GM12878 (cell line): Measurements from ENCODE around the gene SPRED2. TPM values are rescaled to one million over a fixed set of nuclear protein-coding genes. Genes with fewer than 3 reads are reported as not detected.

ENCODE experiments used
- ATAC-seq: fragments of 200-7000 bp; cut with Tn5 transposase; 3 replicates; pipeline ENCODE4 v1.9.1; 2020; ENCODE audit warnings: mild to moderate bottlenecking, moderate library complexity
- BruUV-seq: library from RNA; stranded (reverse); fragments of 400-500 nt; replicated peaks from 2 replicates; lab custom pipeline; 2021; lab: Mats Ljungman, UMichigan
- CTCF ChIA-PET: fragments of 300-600 bp; sonication (Branson Sonifier 250); formaldehyde crosslinking; extraction: SDS; loops from one replicate; lab custom pipeline; 2021; ENCODE audit warnings: inconsistent platforms; lab: Yijun Ruan, JAX
- POLR2A ChIA-PET: fragments of 350-600 bp; formaldehyde crosslinking; extraction: SDS; loops from one replicate; lab custom pipeline; 2021; ENCODE audit warnings: inconsistent platforms; lab: Charles Lee
- RAD21 ChIA-PET: fragments of 300-600 bp; sonication (Branson Sonifier 250); formaldehyde crosslinking; loops from one replicate; lab custom pipeline; 2023; ENCODE audit warnings: antibody characterized with exemption; ENCODE audit not compliant: unreplicated experiment; lab: Charles Lee
- SMC1A ChIA-PET: fragments of 300-600 bp; sonication (Branson Sonifier 250); formaldehyde crosslinking; loops from one replicate; lab custom pipeline; 2023; ENCODE audit not compliant: unreplicated experiment, uncharacterized antibody; lab: Charles Lee
- DNase-seq: peaks from one replicate; pipeline ENCODE4 v3.0.0-alpha.2; 2011; ENCODE audit warnings: low read depth, low spot score
- FAIRE-seq: peaks from 3 replicates; lab custom pipeline; 2011; peaks lifted over from hg19 to GRCh38; lab: Jason Lieb, UNC
- H2AFZ ChIP-seq: 2 replicates; pipeline ENCODE4 v1.6.0; 2011; ENCODE audit warnings: low read depth, low read length, control low read depth; ENCODE audit not compliant: control insufficient read depth
- H3K27ac ChIP-seq: 2 replicates; pipeline ENCODE4 v1.5.1; 2011; ENCODE audit warnings: control low read depth; ENCODE audit not compliant: control insufficient read depth, insufficient read depth
- H3K27me3 ChIP-seq, 2 experiments: replicated peaks in 1 of 2; 2 replicates each; pipeline versions ENCODE4 v1.6.0 to v1.6.1; 2011; ENCODE audit warnings: low read length in 1 of 2; ENCODE audit not compliant: control insufficient read depth in 2 of 2, insufficient read depth in 2 of 2
- H3K36me3 ChIP-seq, 2 experiments: 2 replicates each; pipeline ENCODE4 v1.5.1; 2011; ENCODE audit warnings: low read length in 1 of 2; ENCODE audit not compliant: control insufficient read depth in 2 of 2, insufficient read depth in 2 of 2
- H3K4me1 ChIP-seq: 2 replicates; pipeline ENCODE4 v1.6.1; 2011; ENCODE audit warnings: mild to moderate bottlenecking, low read length, moderate library complexity, mixed read lengths; ENCODE audit not compliant: control insufficient read depth, insufficient read depth
- H3K4me2 ChIP-seq: 2 replicates; pipeline ENCODE4 v1.6.0; 2011; ENCODE audit warnings: control low read depth; ENCODE audit not compliant: control insufficient read depth, insufficient read depth
- H3K4me3 ChIP-seq: fragments of 200-600 bp; sonication (generic); 2 replicates; pipeline ENCODE4 v1.5.1; 2016
- H3K79me2 ChIP-seq: 2 replicates; pipeline ENCODE4 v1.6.0; 2011; ENCODE audit warnings: low read length; ENCODE audit not compliant: control insufficient read depth, insufficient read depth
- H3K9ac ChIP-seq: 2 replicates; pipeline ENCODE4 v1.8.0; 2011; ENCODE audit warnings: low read length, control low read depth, mixed read lengths; ENCODE audit not compliant: control insufficient read depth, insufficient read depth
- H3K9me3 ChIP-seq: replicated peaks from 3 replicates; pipeline ENCODE4 v1.5.1; 2011; ENCODE audit warnings: mild to moderate bottlenecking, low read length; ENCODE audit not compliant: control insufficient read depth, insufficient read depth
- H4K20me1 ChIP-seq: 2 replicates; pipeline ENCODE4 v1.6.0; 2011; ENCODE audit not compliant: control insufficient read depth, insufficient read depth
- ATF3 ChIP-seq: IDR thresholded peaks from 2 replicates; pipeline ENCODE4 v1.6.1; 2011; ENCODE audit warnings: low read depth, mild to moderate bottlenecking, low read length, moderate library complexity, borderline replicate concordance; ENCODE audit errors: extremely low read depth
- CEBPZ ChIP-seq: fragments of 150-350 bp; IDR thresholded peaks from 2 replicates; pipeline ENCODE4 v1.6.1; 2016; ENCODE audit warnings: low read depth, low read length
- CHD4 ChIP-seq: fragments of 200-600 bp; sonication (generic); IDR thresholded peaks from 2 replicates; pipeline ENCODE4 v1.6.1; 2016; ENCODE audit warnings: mild to moderate bottlenecking
- CREB1 ChIP-seq: IDR thresholded peaks from 2 replicates; pipeline ENCODE4 v1.6.1; 2012; ENCODE audit warnings: low read depth, mild to moderate bottlenecking, inconsistent platforms
- EED ChIP-seq: sonication (generic); IDR thresholded peaks from 2 replicates; pipeline ENCODE4 v1.6.1; 2016; ENCODE audit warnings: antibody characterized with exemption, low read depth
- ESRRA ChIP-seq: IDR thresholded peaks from 2 replicates; pipeline ENCODE4 v1.6.1; 2012; ENCODE audit warnings: mild to moderate bottlenecking, low read length, improper control_type of control experiment
- ETV6 ChIP-seq, 2 experiments: fragments of 450-650 bp in 1 of 2; IDR thresholded peaks in 1 of 2; conservative IDR thresholded peaks in 1 of 2; 2 replicates each; pipeline ENCODE4 v1.6.1; 2014; ENCODE audit warnings: antibody characterized with exemption in 1 of 2, borderline replicate concordance in 1 of 2, low read depth in 1 of 2, mild to moderate bottlenecking in 1 of 2, moderate library complexity in 1 of 2
- GABPA ChIP-seq: IDR thresholded peaks from 2 replicates; pipeline ENCODE4 v1.6.1; 2014; ENCODE audit warnings: antibody characterized with exemption, low read depth, mild to moderate bottlenecking, inconsistent platforms
- MEF2B ChIP-seq: fragments of 450-650 bp; IDR thresholded peaks from 2 replicates; pipeline ENCODE4 v1.6.1; 2018; ENCODE audit warnings: mild to moderate bottlenecking, moderate library complexity; ENCODE audit not compliant: partially characterized antibody, poor library complexity, severe bottlenecking
- MTA2 ChIP-seq: fragments of 450-650 bp; IDR thresholded peaks from 2 replicates; pipeline ENCODE4 v1.6.1; 2016; ENCODE audit warnings: low read depth, mild to moderate bottlenecking, moderate library complexity
- MYC ChIP-seq: IDR thresholded peaks from 2 replicates; pipeline ENCODE4 v1.6.1; 2011; ENCODE audit warnings: mild to moderate bottlenecking, low read length, moderate library complexity, inconsistent platforms; ENCODE audit not compliant: insufficient read depth, insufficient replicate concordance, insufficient read length, severe bottlenecking
- NR2C1 ChIP-seq: fragments of 450-650 bp; IDR thresholded peaks from 2 replicates; pipeline ENCODE4 v1.6.1; 2017; ENCODE audit warnings: antibody characterized with exemption, mild to moderate bottlenecking, moderate library complexity
- POLR2AphosphoS5 ChIP-seq: IDR thresholded peaks from 2 replicates; pipeline ENCODE4 v1.6.1; 2011; ENCODE audit warnings: mild to moderate bottlenecking, low read length, inconsistent platforms
- RAD21 ChIP-seq: IDR thresholded peaks from 2 replicates; pipeline ENCODE4 v1.6.1; 2011; ENCODE audit warnings: mild to moderate bottlenecking, low read depth, low read length, moderate library complexity; ENCODE audit not compliant: insufficient read depth
- RELB ChIP-seq: fragments of 450-650 bp; IDR thresholded peaks from 2 replicates; pipeline ENCODE4 v1.6.1; 2017; ENCODE audit warnings: low read depth, mild to moderate bottlenecking, moderate library complexity
- RUNX3 ChIP-seq: IDR thresholded peaks from 2 replicates; pipeline ENCODE4 v1.6.1; 2012; ENCODE audit warnings: low read length, inconsistent platforms
- SREBF2 ChIP-seq: IDR thresholded peaks from 2 replicates; pipeline ENCODE4 v1.6.1; 2012; ENCODE audit warnings: mild to moderate bottlenecking, low read length
- YBX1 ChIP-seq: fragments of 450-650 bp; IDR thresholded peaks from 2 replicates; pipeline ENCODE4 v1.6.1; 2016; ENCODE audit warnings: antibody characterized with exemption
- WGBS: methylation state at CpG from one replicate; pipeline ENCODE4 v1.1.6; 2016; ENCODE audit warnings: low lambda C conversion rate; ENCODE audit not compliant: insufficient replicate concordance, insufficient coverage; ENCODE audit errors: missing lambda C conversion rate; 5-methylcytosine and 5-hydroxymethylcytosine counted together
- in situ Hi-C: fragments of 300-500 bp; cut with MboI; formaldehyde crosslinking; loops from 9 replicates; pipeline ENCODE4 v1.14.3; 2018; ENCODE audit warnings: mixed read lengths
- intact Hi-C: fragments of 100-400 bp; cut with micrococcal nuclease; formaldehyde crosslinking; loops from one replicate; pipeline ENCODE4 v1.14.2; 2022; ENCODE audit not compliant: unreplicated experiment
- polyA plus RNA-seq, 11 experiments: library from polyadenylated mRNA; depleted of rRNA in 4 of 11; unstranded in 6 of 11; stranded (reverse) in 5 of 11; fragments of >200 nt; fragmentation: Nextera tagmentation in 4 of 11; fragmentation: Illumina TruSeq in 1 of 11; extraction: Ambion mirVana in 4 of 11; extraction: Trizol in 1 of 11; gene quantifications; 1 replicate in 1 of 11; 2 replicates in 10 of 11; pipeline versions ENCODE4 v1.2.1 to v1.2.3, GENCODE V29; 2011 to 2016; ENCODE audit warnings: inconsistent platforms in 2 of 11, missing spikeins in 2 of 11, low read depth in 1 of 11
- total RNA-seq, 4 experiments: library from RNA; depleted of rRNA in 3 of 4; stranded (reverse); fragments of >200 nt in 3 of 4; fragmentation: Illumina TruSeq in 1 of 4; extraction: Trizol in 1 of 4; gene quantifications; 2 replicates each; pipeline versions ENCODE4 v1.2.1 to v1.2.3, GENCODE V29; 2013 to 2021

Gene SPRED2
- total and polyA plus RNA-seq, 10 of the 15 experiments (the other 5 are each of a cell fraction or from before 2014, with no cell fraction given), result 3.0 to 23.9 (median 9.7) TPM

DNA sequence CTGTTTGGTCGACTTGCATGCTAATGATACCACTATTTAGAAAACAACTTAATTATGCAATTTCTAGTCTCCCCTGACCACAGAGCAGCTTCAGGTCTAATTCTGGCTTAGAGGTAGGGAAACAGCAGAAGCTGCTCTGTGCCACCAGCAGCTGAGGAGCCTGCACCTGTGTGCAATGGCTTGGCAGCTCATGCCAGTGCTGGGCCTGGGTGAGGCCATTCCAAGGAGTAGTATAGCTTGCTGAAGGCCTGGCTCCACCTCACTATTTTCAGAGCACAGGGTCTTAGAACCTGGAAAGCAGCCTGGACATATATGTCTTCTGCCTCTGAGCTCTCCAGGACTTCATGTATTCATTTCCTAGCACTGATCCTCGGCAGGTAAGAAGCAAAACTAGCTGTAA lies 62.8 kb downstream of the SPRED2 start:
- Histone ChIP-seq H3K79me2 (no peaks in the 10 kb centered on the region; the same call in 1 of the 2 replicates), H4K20me1 (no peaks in the 10 kb centered on the region), H3K4me1 (peaks cover 42% of the 10 kb centered on the region), H3K9me3 (no peaks in the 10 kb centered on the region), H3K27me3 (no peaks in the 10 kb centered on the region), H3K4me3 (no peak overlapping the region), H3K36me3 (no peaks in the 10 kb centered on the region), H3K9ac (no peak overlapping the region), H3K27ac (no peak overlapping the region), H3K4me2 (no peak overlapping the region), H2AFZ (no peak overlapping the region)
- ChIA-PET RAD21 (interaction anchor here (0.9 to 1.7 kb wide), 9 partner anchors 10 to 70 kb away, joined by 3 to 8 read pairs (median 4); no protein-coding TSS in a partner anchor), SMC1A (interaction anchor here (1.0 to 10.7 kb wide), 17 partner anchors 10 to 305 kb away, joined by 3 to 142 read pairs (median 4); no protein-coding TSS in a partner anchor), CTCF (interaction anchor here (0.7 to 6.2 kb wide), 5 partner anchors 11 to 49 kb away, joined by 3 to 31 read pairs (median 3); no protein-coding TSS in a partner anchor), POLR2A (interaction anchor here (0.6 to 1.2 kb wide), 5 partner anchors 16 to 67 kb away, joined by 3 to 4 read pairs (median 4); no protein-coding TSS in a partner anchor)
- intact Hi-C loops (no loop called here), in situ Hi-C loops (no loop called here)
- 4% methylated on average over 2 of the region's 2 CpGs for WGBS
- FAIRE-seq (no peak), DNase-seq (no peak), ATAC-seq (no peak)
- BruUV-seq, result no TSS peak
- TF ChIP-seq SREBF2 (no peak), RUNX3 (no peak), RELB (no peak), GABPA (no peak), MYC (no peak), YBX1 (no peak), MTA2 (no peak), ATF3 (no peak), ESRRA (no peak), RAD21 (no peak), CHD4 (no peak), CEBPZ (no peak), POLR2AphosphoS5 (no peak), CREB1 (no peak), MEF2B (no peak), NR2C1 (no peak), ETV6 (conservative IDR thresholded peaks at IDR 0.05 in 1 of 2, IDR thresholded peaks at IDR 0.05 in 1 of 2; ENCODE audit: borderline replicate concordance in 1 of 2, low read depth in 1 of 2) (no peak), EED (no peak)
